Measurements from ENCODE around the gene ERMAP. TPM values are rescaled to one million over a fixed set of nuclear protein-coding genes. Genes with fewer than 3 reads are reported as not detected.

ERMAP gene
- polyA plus RNA-seq, 4 donors: 3.8 to 24.7 (median 6.8) TPM

- no peak for DNase-seq
Measured at GRCh38 chr1:42841010-42841409, 24.1 kb downstream of the ERMAP start.

GRCh38 chr1:42841440-42842147 is 24.7 kb downstream of the ERMAP start:
- DNase-seq: no peak

More at GRCh38 chr1:42841010-42841409, 24.1 kb downstream of the ERMAP start:
- peaks cover 0 to 16% (median 2%) of the 10 kb centered on the region in 3 donors for H3K36me3 ChIP-seq (ENCODE audit: control insufficient read depth in 3 of 3, insufficient read depth in 2 of 3, low read depth in 1 of 3, low read length in 3 of 3)
- no peak overlapping the region for H3K4me3 ChIP-seq (ENCODE audit: low read depth in 1 of 3, low read length in 3 of 3)
- no peaks in the 10 kb centered on the region for H3K4me1 ChIP-seq (ENCODE audit: control insufficient read depth in 3 of 3, insufficient read depth in 2 of 3, low read depth in 1 of 3, low read length in 2 of 3)
- H3K27me3 ChIP-seq (ENCODE audit: control insufficient read depth in 3 of 3, insufficient read depth in 3 of 3, low read length in 3 of 3): no peaks in the 10 kb centered on the region
- no peaks in the 10 kb centered on the region for H3K9me3 ChIP-seq (ENCODE audit: control insufficient read depth in 2 of 2, insufficient read depth in 1 of 2, low read depth in 1 of 2, low read length in 1 of 2)
- FAIRE-seq: no peak
- no peak overlapping the region for H3K27ac ChIP-seq (ENCODE audit: low read depth in 1 of 3, low read length in 2 of 3)
- WGBS, 3 donors: 79 to 87% (median 82%) methylated on average over 3 of the region's 3 CpGs

GRCh38 chr1:42844592-42845140 is 27.7 kb downstream of the ERMAP start:
- WGBS, 3 donors: 89 to 95% (median 92%) methylated on average over 4 of the region's 4 CpGs
- no peak overlapping the region for H3K27ac ChIP-seq (ENCODE audit: low read depth in 1 of 3, low read length in 2 of 3)
- H3K27me3 ChIP-seq (ENCODE audit: control insufficient read depth in 3 of 3, insufficient read depth in 3 of 3, low read length in 3 of 3): no peaks in the 10 kb centered on the region
- DNase-seq (no peak), FAIRE-seq (no peak)
- H3K9me3 ChIP-seq (ENCODE audit: control insufficient read depth in 2 of 2, insufficient read depth in 1 of 2, low read depth in 1 of 2, low read length in 1 of 2): no peaks in the 10 kb centered on the region
- no peak overlapping the region for H3K4me3 ChIP-seq (ENCODE audit: low read depth in 1 of 3, low read length in 3 of 3)
- H3K4me1 ChIP-seq (ENCODE audit: control insufficient read depth in 3 of 3, insufficient read depth in 2 of 3, low read depth in 1 of 3, low read length in 2 of 3): peaks cover 2 to 7% (median 2%) of the 10 kb centered on the region in 3 donors
- peaks cover 0 to 8% (median 0%) of the 10 kb centered on the region in 3 donors for H3K36me3 ChIP-seq (ENCODE audit: control insufficient read depth in 3 of 3, insufficient read depth in 2 of 3, low read depth in 1 of 3, low read length in 3 of 3)

More at GRCh38 chr1:42841440-42842147, 24.7 kb downstream of the ERMAP start:
- peaks cover 0 to 13% (median 2%) of the 10 kb centered on the region in 3 donors for H3K36me3 ChIP-seq (ENCODE audit: control insufficient read depth in 3 of 3, insufficient read depth in 2 of 3, low read depth in 1 of 3, low read length in 3 of 3)
- H3K4me3 ChIP-seq (ENCODE audit: low read depth in 1 of 3, low read length in 3 of 3): no peak overlapping the region
- no peaks in the 10 kb centered on the region for H3K27me3 ChIP-seq (ENCODE audit: control insufficient read depth in 3 of 3, insufficient read depth in 3 of 3, low read length in 3 of 3)
- H3K9me3 ChIP-seq (ENCODE audit: control insufficient read depth in 2 of 2, insufficient read depth in 1 of 2, low read depth in 1 of 2, low read length in 1 of 2): no peaks in the 10 kb centered on the region
- no peaks in the 10 kb centered on the region for H3K4me1 ChIP-seq (ENCODE audit: control insufficient read depth in 3 of 3, insufficient read depth in 2 of 3, low read depth in 1 of 3, low read length in 2 of 3)
- H3K27ac ChIP-seq (ENCODE audit: low read depth in 1 of 3, low read length in 2 of 3): no peak overlapping the region
- 73 to 92% (median 92%) methylated on average over 2 of the region's 2 CpGs for WGBS, 3 donors
- no peak for FAIRE-seq

- peaks cover 0 to 8% (median 0%) of the 10 kb centered on the region in 3 donors for H3K36me3 ChIP-seq (ENCODE audit: control insufficient read depth in 3 of 3, insufficient read depth in 2 of 3, low read depth in 1 of 3, low read length in 3 of 3)
- WGBS, 3 donors: 68 to 76% (median 71%) methylated on average over 1 of the region's 1 CpG
- DNase-seq (no peak), FAIRE-seq (no peak)
- no peaks in the 10 kb centered on the region for H3K27me3 ChIP-seq (ENCODE audit: control insufficient read depth in 3 of 3, insufficient read depth in 3 of 3, low read length in 3 of 3)
- peaks cover 2 to 7% (median 2%) of the 10 kb centered on the region in 3 donors for H3K4me1 ChIP-seq (ENCODE audit: control insufficient read depth in 3 of 3, insufficient read depth in 2 of 3, low read depth in 1 of 3, low read length in 2 of 3)
- H3K9me3 ChIP-seq (ENCODE audit: control insufficient read depth in 2 of 2, insufficient read depth in 1 of 2, low read depth in 1 of 2, low read length in 1 of 2): no peaks in the 10 kb centered on the region
- no peak overlapping the region for H3K27ac ChIP-seq (ENCODE audit: low read depth in 1 of 3, low read length in 2 of 3)
- H3K4me3 ChIP-seq (ENCODE audit: low read depth in 1 of 3, low read length in 3 of 3): no peak overlapping the region
Measured at GRCh38 chr1:42845193-42845592, 28.3 kb downstream of the ERMAP start.

GRCh38 chr1:42845866-42846256 is 28.9 kb downstream of the ERMAP start:
- Histone ChIP-seq H3K4me1 (ENCODE audit: control insufficient read depth in 3 of 3, insufficient read depth in 2 of 3, low read depth in 1 of 3, low read length in 2 of 3) (peaks cover 2 to 7% (median 2%) of the 10 kb centered on the region in 3 donors), H3K27me3 (ENCODE audit: control insufficient read depth in 3 of 3, insufficient read depth in 3 of 3, low read length in 3 of 3) (no peaks in the 10 kb centered on the region), H3K4me3 (ENCODE audit: low read depth in 1 of 3, low read length in 3 of 3) (peak overlapping the region; percentile 42 to 99 (median 88)), H3K36me3 (ENCODE audit: control insufficient read depth in 3 of 3, insufficient read depth in 2 of 3, low read depth in 1 of 3, low read length in 3 of 3) (peaks cover 0 to 10% (median 0%) of the 10 kb centered on the region in 3 donors), H3K9me3 (ENCODE audit: control insufficient read depth in 2 of 2, insufficient read depth in 1 of 2, low read depth in 1 of 2, low read length in 1 of 2) (no peaks in the 10 kb centered on the region), H3K27ac (ENCODE audit: low read depth in 1 of 3, low read length in 2 of 3) (no peak overlapping the region)
- 8 to 18% (median 10%) methylated on average over 10 of the region's 10 CpGs for WGBS, 3 donors
- no peak for FAIRE-seq
- DNase-seq: no peak

- H3K36me3 ChIP-seq (ENCODE audit: control insufficient read depth in 3 of 3, insufficient read depth in 2 of 3, low read depth in 1 of 3, low read length in 3 of 3): peaks cover 3 to 16% (median 5%) of the 10 kb centered on the region in 3 donors
- DNase-seq (peak; percentile 96 to 98), FAIRE-seq (peak; percentile 19)
- H3K4me1 ChIP-seq (ENCODE audit: control insufficient read depth in 3 of 3, insufficient read depth in 2 of 3, low read depth in 1 of 3, low read length in 2 of 3): peaks cover 2 to 7% (median 2%) of the 10 kb centered on the region in 3 donors
- peaks cover 0 to 6% of the 10 kb centered on the region in 2 donors for H3K9me3 ChIP-seq (ENCODE audit: control insufficient read depth in 2 of 2, insufficient read depth in 1 of 2, low read depth in 1 of 2, low read length in 1 of 2)
- 0 to 1% (median 1%) methylated on average over 49 to 50 of the region's 50 CpGs for WGBS, 3 donors
- H3K27me3 ChIP-seq (ENCODE audit: control insufficient read depth in 3 of 3, insufficient read depth in 3 of 3, low read length in 3 of 3): no peaks in the 10 kb centered on the region
- peak within 1 kb of the TSS in 2 of 3 donors; percentile 54 to 80 for H3K27ac ChIP-seq (ENCODE audit: low read depth in 1 of 3, low read length in 2 of 3)
- peak within 1 kb of the TSS; percentile 83 to 99 (median 88) for H3K4me3 ChIP-seq (ENCODE audit: low read depth in 1 of 3, low read length in 3 of 3)
Measured at GRCh38 chr1:42846257-42847110, 29.6 kb downstream of the ERMAP start, which contains the start of gene ZNF691. TSS of gene ZNF691 (plus strand) at chr1:42846613. CDS start at chr1:42849659, 3,046 bp downstream.

GRCh38 chr1:42847111-42847595 is 30.2 kb downstream of the ERMAP start:
- FAIRE-seq (no peak), DNase-seq (no peak)
- Histone ChIP-seq H3K27me3 (ENCODE audit: control insufficient read depth in 3 of 3, insufficient read depth in 3 of 3, low read length in 3 of 3) (no peaks in the 10 kb centered on the region), H3K9me3 (ENCODE audit: control insufficient read depth in 2 of 2, insufficient read depth in 1 of 2, low read depth in 1 of 2, low read length in 1 of 2) (peaks cover 0 to 8% of the 10 kb centered on the region in 2 donors), H3K4me3 (ENCODE audit: low read depth in 1 of 3, low read length in 3 of 3) (peak overlapping the region; percentile 83 to 99 (median 88)), H3K36me3 (ENCODE audit: control insufficient read depth in 3 of 3, insufficient read depth in 2 of 3, low read depth in 1 of 3, low read length in 3 of 3) (peaks cover 3 to 18% (median 5%) of the 10 kb centered on the region in 3 donors), H3K27ac (ENCODE audit: low read depth in 1 of 3, low read length in 2 of 3) (peak overlapping the region in 2 of 3 donors; percentile 54 to 80), H3K4me1 (ENCODE audit: control insufficient read depth in 3 of 3, insufficient read depth in 2 of 3, low read depth in 1 of 3, low read length in 2 of 3) (peaks cover 2 to 7% (median 2%) of the 10 kb centered on the region in 3 donors)
- WGBS, 3 donors: 7 to 17% (median 15%) methylated on average over 6 of the region's 6 CpGs
